Muscle of arm (tissue), 12 donors: Measurements from ENCODE around the gene TIMM23. TPM values are rescaled to one million over a fixed set of nuclear protein-coding genes. Genes with fewer than 3 reads are reported as not detected.
"Not testable (repeated sequence)": the region's sequence is repeated elsewhere in the genome, so short reads cannot be mapped to it uniquely, and the experiment has no call there.

ENCODE experiments used
- DNase-seq: peaks from one replicate; pipeline ENCODE4 v3.0.0-alpha.2; 2013
- polyA plus RNA-seq, 12 donors: library from polyadenylated mRNA; unstranded; fragments of 120-200 nt; gene quantifications; one replicate each; pipeline ENCODE4 v1.2.1, GENCODE V29; 2013; ENCODE audit not compliant: insufficient read length in 12 of 12

Gene TIMM23
- polyA plus RNA-seq, 12 donors = 43.0 to 60.4 (median 53.8) TPM; not detected in 1

GRCh38 chr10:46019569-46020343 is 47.5 kb downstream of the TIMM23 start:
- no peak for DNase-seq

GRCh38 chr10:46020344-46020657 is 48.0 kb downstream of the TIMM23 start:
- no peak for DNase-seq

GRCh38 chr10:46022978-46023702 is 50.9 kb downstream of the TIMM23 start:
- peak; percentile 78 for DNase-seq

- DNase-seq = no peak
These were observed 52.7 kb downstream of the TIMM23 start for GRCh38 chr10:46024948-46025347.

- DNase-seq = no peak
These were observed 53.1 kb downstream of the TIMM23 start for GRCh38 chr10:46025406-46025805.

GRCh38 chr10:46026106-46026505 is 53.8 kb downstream of the TIMM23 start:
- DNase-seq = no peak

- DNase-seq = peak; percentile 22
These were observed 56.5 kb downstream of the TIMM23 start for GRCh38 chr10:46028584-46029460.

GRCh38 chr10:46029461-46030030 is 57.3 kb downstream of the TIMM23 start:
- no peak for DNase-seq

GRCh38 chr10:46030091-46030937 is 58.0 kb downstream of the TIMM23 start, which contains the start of gene NCOA4:
Gene NCOA4 (minus strand): TSS chr10:46030623. CDS start chr10:46016680, 13,943 bp downstream.
- DNase-seq = peak; percentile 99

GRCh38 chr10:46031648-46032532 is 59.6 kb downstream of the TIMM23 start:
- DNase-seq = no peak

GRCh38 chr10:46033602-46034011 is 61.3 kb downstream of the TIMM23 start:
- no peak for DNase-seq

GRCh38 chr10:46035923-46036849 is 63.9 kb downstream of the TIMM23 start:
- DNase-seq = no peak

GRCh38 chr10:46037107-46037825 is 65.0 kb downstream of the TIMM23 start:
- DNase-seq = no peak

- DNase-seq = no peak
These were observed 67.7 kb downstream of the TIMM23 start for GRCh38 chr10:46040004-46040403.

- no peak for DNase-seq
These were observed 70.2 kb downstream of the TIMM23 start for GRCh38 chr10:46042527-46042926.

GRCh38 chr10:46046261-46046660 is 74.0 kb downstream of the TIMM23 start, which contains the start of gene MSMB:
Gene MSMB (minus strand): TSS chr10:46046269. CDS start chr10:46046237, 32 bp downstream.
- DNase-seq = no peak

- no peak for DNase-seq
These were observed 75.9 kb downstream of the TIMM23 start for GRCh38 chr10:46048152-46048551.

GRCh38 chr10:46049497-46049831 is 77.2 kb downstream of the TIMM23 start:
- DNase-seq = not testable (repeated sequence)
